Mesendoderm (in vitro differentiated cells): Measurements from ENCODE around the gene SMC5. TPM values are rescaled to one million over a fixed set of nuclear protein-coding genes. Genes with fewer than 3 reads are reported as not detected.

Experiments used
- DNase-seq: peaks from one replicate; pipeline ENCODE4 v3.0.0; 2013
- H2AK5ac ChIP-seq: 2 replicates; pipeline ENCODE4 v1.6.1; 2013; ENCODE audit warnings: low read length, inconsistent platforms
- H2BK120ac ChIP-seq: 2 replicates; pipeline ENCODE4 v1.6.1; 2013; ENCODE audit warnings: low read depth, mild to moderate bottlenecking, low read length, moderate library complexity, mixed read lengths
- H2BK15ac ChIP-seq: replicated peaks from 2 replicates; pipeline ENCODE4 v1.6.1; 2013; ENCODE audit warnings: low read depth, mild to moderate bottlenecking, moderate library complexity
- H2BK5ac ChIP-seq: 2 replicates; pipeline ENCODE4 v1.6.1; 2013; ENCODE audit warnings: low read length, inconsistent platforms
- H3K18ac ChIP-seq: 2 replicates; pipeline ENCODE4 v1.6.1; 2013; ENCODE audit warnings: mild to moderate bottlenecking, low read length, mixed read lengths
- H3K23ac ChIP-seq: one replicate; pipeline ENCODE4 v1.6.1; 2013; ENCODE audit warnings: low read length
- H3K27ac ChIP-seq: 2 replicates; pipeline ENCODE4 v1.5.1; 2013; ENCODE audit warnings: low read depth, mild to moderate bottlenecking, inconsistent platforms, low read length, moderate library complexity
- H3K27me3 ChIP-seq: 2 replicates; pipeline ENCODE4 v1.6.1; 2013; ENCODE audit warnings: low read length, control low read depth, mild to moderate bottlenecking, inconsistent platforms; ENCODE audit not compliant: insufficient read depth, poor library complexity
- H3K36me3 ChIP-seq: 2 replicates; pipeline ENCODE4 v1.6.1; 2013; ENCODE audit warnings: low read length, inconsistent platforms; ENCODE audit not compliant: control insufficient read depth, insufficient read depth
- H3K4ac ChIP-seq: one replicate; pipeline ENCODE4 v1.6.1; 2013; ENCODE audit warnings: low read depth, mild to moderate bottlenecking, low read length, moderate library complexity
- H3K4me1 ChIP-seq: 2 replicates; pipeline ENCODE4 v1.6.1; 2013; ENCODE audit warnings: low read depth, low read length, inconsistent platforms; ENCODE audit not compliant: control insufficient read depth
- H3K4me2 ChIP-seq: 2 replicates; pipeline ENCODE4 v1.6.1; 2013; ENCODE audit warnings: low read length
- H3K4me3 ChIP-seq: 2 replicates; pipeline ENCODE4 v1.5.1; 2013; ENCODE audit warnings: mild to moderate bottlenecking, low read length
- H3K56ac ChIP-seq: one replicate; pipeline ENCODE4 v1.6.1; 2013; ENCODE audit warnings: low read length
- H3K79me1 ChIP-seq: 2 replicates; pipeline ENCODE4 v1.6.1; 2013; ENCODE audit warnings: low read length, inconsistent platforms
- H3K79me2 ChIP-seq: 2 replicates; pipeline ENCODE4 v1.6.1; 2013; ENCODE audit warnings: mild to moderate bottlenecking, low read length; ENCODE audit not compliant: control insufficient read depth, insufficient read depth
- H3K9ac ChIP-seq: 2 replicates; pipeline ENCODE4 v1.6.1; 2013; ENCODE audit warnings: low read length, inconsistent platforms
- H4K5ac ChIP-seq: one replicate; pipeline ENCODE4 v1.6.1; 2013; ENCODE audit warnings: low read length
- H4K8ac ChIP-seq: one replicate; pipeline ENCODE4 v1.6.1; 2013; ENCODE audit warnings: low read depth, mild to moderate bottlenecking, control low read depth, low read length, moderate library complexity
- WGBS: extraction: QIAGEN DNeasy Blood & Tissue Kit; methylation state at CpG from one replicate; pipeline ENCODE4 v1.1.7; 2013; ENCODE audit warnings: low lambda C conversion rate, missing lambda C conversion rate; ENCODE audit not compliant: insufficient coverage; ENCODE audit errors: extremely low coverage; 5-methylcytosine and 5-hydroxymethylcytosine counted together
- small RNA-seq: library from polyadenylated mRNA; stranded (forward); fragments of <200 nt; extraction: miRNeasy Mini kit (QIAGEN cat#:217004); gene quantifications from one replicate; pipeline ENCODE3, GENCODE V24; 2013; ENCODE audit not compliant: insufficient read depth

Gene SMC5

GRCh38 chr9:70402213-70402612 is 143.4 kb downstream of the SMC5 start:
- no peaks in the 10 kb centered on the region for H3K79me1 ChIP-seq

GRCh38 chr9:70403166-70403565 is 144.4 kb downstream of the SMC5 start:
- no peak overlapping the region for H3K4me3 ChIP-seq
- H3K27ac ChIP-seq, result no peak overlapping the region
- H3K18ac ChIP-seq, result no peak overlapping the region
- DNase-seq, result no peak
- no peaks in the 10 kb centered on the region for H3K36me3 ChIP-seq
- no peak overlapping the region for H2BK5ac ChIP-seq
- no peak overlapping the region for H2BK15ac ChIP-seq
- no peak overlapping the region for H2BK120ac ChIP-seq
- H3K9ac ChIP-seq, result no peak overlapping the region
- no peaks in the 10 kb centered on the region for H3K27me3 ChIP-seq
- no peak overlapping the region for H3K4ac ChIP-seq
- no peak overlapping the region for H3K4me2 ChIP-seq
- no peak overlapping the region for H2AK5ac ChIP-seq
- H3K4me1 ChIP-seq, result no peaks in the 10 kb centered on the region
- H3K79me2 ChIP-seq, result no peaks in the 10 kb centered on the region
- no peak overlapping the region for H3K23ac ChIP-seq
- H3K79me1 ChIP-seq, result no peaks in the 10 kb centered on the region
- no peak overlapping the region for H4K5ac ChIP-seq
- no peak overlapping the region for H3K56ac ChIP-seq
- no CpG with 5 or more reads among the region's 2 CpGs for WGBS
- no peak overlapping the region for H4K8ac ChIP-seq

More at GRCh38 chr9:70402213-70402612, 143.4 kb downstream of the SMC5 start:
- no CpG with 5 or more reads among the region's 1 CpG for WGBS
- no peaks in the 10 kb centered on the region for H3K4me1 ChIP-seq
- no peak overlapping the region for H3K4me3 ChIP-seq
- no peak for DNase-seq
- no peak overlapping the region for H4K8ac ChIP-seq
- H3K27ac ChIP-seq, result no peak overlapping the region
- H3K27me3 ChIP-seq, result no peaks in the 10 kb centered on the region
- no peak overlapping the region for H3K4me2 ChIP-seq
- no peak overlapping the region for H4K5ac ChIP-seq
- H3K36me3 ChIP-seq, result no peaks in the 10 kb centered on the region
- no peak overlapping the region for H3K18ac ChIP-seq
- H2AK5ac ChIP-seq, result no peak overlapping the region
- no peak overlapping the region for H3K23ac ChIP-seq
- no peak overlapping the region for H3K4ac ChIP-seq
- no peak overlapping the region for H2BK5ac ChIP-seq
- no peak overlapping the region for H2BK120ac ChIP-seq
- no peak overlapping the region for H3K9ac ChIP-seq
- H3K56ac ChIP-seq, result no peak overlapping the region
- H2BK15ac ChIP-seq, result no peak overlapping the region
- no peaks in the 10 kb centered on the region for H3K79me2 ChIP-seq

- Histone ChIP-seq H3K79me2 (no peaks in the 10 kb centered on the region), H2BK120ac (no peak overlapping the region), H3K27ac (no peak overlapping the region), H3K56ac (no peak overlapping the region), H3K23ac (no peak overlapping the region), H3K27me3 (no peaks in the 10 kb centered on the region), H2BK5ac (no peak overlapping the region), H3K18ac (no peak overlapping the region), H4K5ac (no peak overlapping the region), H3K4ac (no peak overlapping the region), H4K8ac (no peak overlapping the region), H3K4me3 (no peak overlapping the region), H3K9ac (no peak overlapping the region), H3K79me1 (no peaks in the 10 kb centered on the region), H2AK5ac (no peak overlapping the region), H3K4me2 (no peak overlapping the region), H3K4me1 (no peaks in the 10 kb centered on the region), H3K36me3 (no peaks in the 10 kb centered on the region), H2BK15ac (no peak overlapping the region)
- WGBS, result no CpG with 5 or more reads among the region's 4 CpGs
- no peak for DNase-seq
Measured at GRCh38 chr9:70403618-70404025, 144.8 kb downstream of the SMC5 start.

- Histone ChIP-seq H2BK15ac (no peak overlapping the region), H3K56ac (no peak overlapping the region), H4K8ac (no peak overlapping the region), H3K4me3 (no peak overlapping the region), H3K36me3 (no peaks in the 10 kb centered on the region), H3K9ac (no peak overlapping the region), H2AK5ac (no peak overlapping the region), H3K27me3 (no peaks in the 10 kb centered on the region), H2BK5ac (no peak overlapping the region), H3K23ac (no peak overlapping the region), H3K4me1 (no peaks in the 10 kb centered on the region), H3K4me2 (no peak overlapping the region), H2BK120ac (no peak overlapping the region), H4K5ac (no peak overlapping the region), H3K27ac (no peak overlapping the region), H3K79me2 (no peaks in the 10 kb centered on the region), H3K18ac (no peak overlapping the region), H3K79me1 (no peaks in the 10 kb centered on the region), H3K4ac (no peak overlapping the region)
- no CpG with 5 or more reads among the region's 2 CpGs for WGBS
- no peak for DNase-seq
Measured at GRCh38 chr9:70404261-70404660, 145.5 kb downstream of the SMC5 start.

Small RNA genes within 50 kb of the gene (small RNA-seq; reads per million reads assigned to genes)
- not detected for gene RF00019
